Breast epithelium (tissue), 3 donors: ENCODE results near the gene LMOD1.

Source experiments
- POLR2AphosphoS5 ChIP-seq, 3 donors: sonication (generic); formaldehyde crosslinking; IDR thresholded peaks; one replicate each; pipeline ENCODE4 v1.6.1; 2017; ENCODE audit warnings: antibody characterized with exemption in 3 of 3
- TF ChIP-seq, protein P1 (sequence below), 3 donors: fragments of 450-650 bp; IDR thresholded peaks; one replicate each; pipeline ENCODE4 v1.5.1; 2016 to 2017; ENCODE audit warnings: antibody characterized with exemption in 3 of 3, mild to moderate bottlenecking in 3 of 3, moderate library complexity in 3 of 3

DNA sequence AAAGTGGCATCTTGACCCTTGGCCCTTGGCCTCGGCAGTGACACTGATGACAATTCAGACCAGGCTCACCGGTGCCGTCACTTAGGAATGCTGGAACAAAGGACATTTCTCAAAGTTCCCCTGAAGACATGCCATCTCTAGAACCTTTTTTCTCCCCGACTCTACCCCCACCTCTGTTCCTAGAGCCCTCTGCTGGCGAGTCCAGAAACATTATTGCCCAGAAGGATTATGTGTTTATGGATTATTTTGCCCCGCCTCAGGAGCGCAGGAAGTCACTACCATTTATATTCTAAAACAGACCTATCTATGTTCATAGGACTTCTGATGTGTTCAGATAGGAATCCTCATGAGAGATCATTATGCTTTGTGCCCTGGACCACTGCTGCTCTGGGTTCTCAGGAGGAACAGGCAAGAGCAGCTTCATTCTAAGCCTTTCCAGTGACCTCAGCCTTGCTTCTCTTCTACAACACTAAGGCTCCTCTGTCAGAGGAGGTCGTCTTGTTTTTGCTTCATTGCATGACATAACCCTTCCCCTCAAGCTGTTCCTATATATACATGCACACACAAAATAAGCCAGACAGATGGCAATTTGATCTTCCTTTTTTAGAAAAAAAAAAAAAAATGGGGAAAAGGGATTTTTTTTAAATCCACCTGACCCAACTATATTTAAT is 70.1 kb downstream of the LMOD1 start:
- TF ChIP-seq, protein P1, sequence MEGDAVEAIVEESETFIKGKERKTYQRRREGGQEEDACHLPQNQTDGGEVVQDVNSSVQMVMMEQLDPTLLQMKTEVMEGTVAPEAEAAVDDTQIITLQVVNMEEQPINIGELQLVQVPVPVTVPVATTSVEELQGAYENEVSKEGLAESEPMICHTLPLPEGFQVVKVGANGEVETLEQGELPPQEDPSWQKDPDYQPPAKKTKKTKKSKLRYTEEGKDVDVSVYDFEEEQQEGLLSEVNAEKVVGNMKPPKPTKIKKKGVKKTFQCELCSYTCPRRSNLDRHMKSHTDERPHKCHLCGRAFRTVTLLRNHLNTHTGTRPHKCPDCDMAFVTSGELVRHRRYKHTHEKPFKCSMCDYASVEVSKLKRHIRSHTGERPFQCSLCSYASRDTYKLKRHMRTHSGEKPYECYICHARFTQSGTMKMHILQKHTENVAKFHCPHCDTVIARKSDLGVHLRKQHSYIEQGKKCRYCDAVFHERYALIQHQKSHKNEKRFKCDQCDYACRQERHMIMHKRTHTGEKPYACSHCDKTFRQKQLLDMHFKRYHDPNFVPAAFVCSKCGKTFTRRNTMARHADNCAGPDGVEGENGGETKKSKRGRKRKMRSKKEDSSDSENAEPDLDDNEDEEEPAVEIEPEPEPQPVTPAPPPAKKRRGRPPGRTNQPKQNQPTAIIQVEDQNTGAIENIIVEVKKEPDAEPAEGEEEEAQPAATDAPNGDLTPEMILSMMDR (IDR thresholded peaks at IDR 0.05) = peak in 2 of 3 donors; percentile 15 to 18
- TF ChIP-seq POLR2AphosphoS5 (IDR thresholded peaks at IDR 0.05) = no peak
